ENCODE data around the gene PNMA1. TPM values are rescaled to one million over a fixed set of nuclear protein-coding genes. Genes with fewer than 3 reads are reported as not detected.

PNMA1 gene
- total and polyA plus RNA-seq, 2 of the 13 experiments (the other 11 are each of a cell fraction or from before 2014, with no cell fraction given): 7.0 to 8.3 TPM

- TF ChIP-seq ZNF660 (CRISPR knock-in tag; IDR thresholded peaks at IDR 0.05; ENCODE audit: borderline replicate concordance, low read depth) (0 out of 2 replicates have a peak, but pooled peaks have one; percentile 22), REXO4 (CRISPR knock-in tag; IDR thresholded peaks at IDR 0.05; ENCODE audit: borderline replicate concordance) (no peak), KDM4B (CRISPR knock-in tag; IDR thresholded peaks at IDR 0.05) (no peak; the same call in 1 of the 2 replicates), MEIS1 (CRISPR knock-in tag; IDR thresholded peaks at IDR 0.05; ENCODE audit: borderline replicate concordance) (no peak), ARNT2 (CRISPR knock-in tag; IDR thresholded peaks at IDR 0.05; ENCODE audit: low read depth) (peak; percentile 90; the same call in 1 of the 2 replicates), ZNF564 (CRISPR knock-in tag; IDR thresholded peaks at IDR 0.05) (peak; percentile 77; the same call in 1 of the 2 replicates), ZNF441 (CRISPR knock-in tag; IDR thresholded peaks at IDR 0.05; ENCODE audit: borderline replicate concordance) (peak; percentile 26; the same call in 1 of the 2 replicates), ZNF557 (CRISPR knock-in tag; IDR thresholded peaks at IDR 0.05) (no peak), TP53 (CRISPR knock-in tag; conservative IDR thresholded peaks at IDR 0.05) (no peak), PAXIP1 (CRISPR knock-in tag; conservative IDR thresholded peaks at IDR 0.05) (no peak), POGZ (CRISPR knock-in tag; IDR thresholded peaks at IDR 0.05) (no peak), FOSL1 (CRISPR knock-in tag; IDR thresholded peaks at IDR 0.05; ENCODE audit: borderline replicate concordance) (no peak), ZNF770 (CRISPR knock-in tag; IDR thresholded peaks at IDR 0.05) (peak; percentile 50; the same call in 1 of the 2 replicates), ZNF44 (CRISPR knock-in tag; IDR thresholded peaks at IDR 0.05) (no peak), MBNL3 (CRISPR knock-in tag; conservative IDR thresholded peaks at IDR 0.05) (no peak), ZNF3 (CRISPR knock-in tag; IDR thresholded peaks at IDR 0.05) (0 out of 2 replicates have a peak, but pooled peaks have one; percentile 30), TRIM22 (IDR thresholded peaks at IDR 0.05) (no peak), CAMTA2 (CRISPR knock-in tag; IDR thresholded peaks at IDR 0.05; ENCODE audit: borderline replicate concordance) (no peak)
- TF ChIP-seq, protein P1, sequence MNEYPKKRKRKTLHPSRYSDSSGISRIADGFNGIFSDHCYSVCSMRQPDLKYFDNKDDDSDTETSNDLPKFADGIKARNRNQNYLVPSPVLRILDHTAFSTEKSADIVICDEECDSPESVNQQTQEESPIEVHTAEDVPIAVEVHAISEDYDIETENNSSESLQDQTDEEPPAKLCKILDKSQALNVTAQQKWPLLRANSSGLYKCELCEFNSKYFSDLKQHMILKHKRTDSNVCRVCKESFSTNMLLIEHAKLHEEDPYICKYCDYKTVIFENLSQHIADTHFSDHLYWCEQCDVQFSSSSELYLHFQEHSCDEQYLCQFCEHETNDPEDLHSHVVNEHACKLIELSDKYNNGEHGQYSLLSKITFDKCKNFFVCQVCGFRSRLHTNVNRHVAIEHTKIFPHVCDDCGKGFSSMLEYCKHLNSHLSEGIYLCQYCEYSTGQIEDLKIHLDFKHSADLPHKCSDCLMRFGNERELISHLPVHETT (CRISPR knock-in tag; conservative IDR thresholded peaks at IDR 0.05): no peak
- TF ChIP-seq, protein P2, sequence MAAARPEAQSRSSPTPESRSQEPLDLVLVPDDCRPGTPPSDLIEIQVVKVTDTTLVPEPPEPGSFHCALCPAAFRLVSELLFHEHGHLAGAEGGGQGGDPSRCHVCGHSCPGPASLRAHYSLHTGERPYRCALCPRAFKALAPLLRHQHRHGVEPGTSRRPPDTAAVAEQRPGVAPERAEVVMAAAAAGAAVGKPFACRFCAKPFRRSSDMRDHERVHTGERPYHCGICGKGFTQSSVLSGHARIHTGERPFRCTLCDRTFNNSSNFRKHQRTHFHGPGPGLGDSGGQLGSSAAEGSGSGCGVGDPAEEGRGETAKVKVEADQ (CRISPR knock-in tag; IDR thresholded peaks at IDR 0.05; ENCODE audit: borderline replicate concordance): peak; percentile 44; the same call in 1 of the 2 replicates
Observed at GRCh38 chr14:73713803-73714655, at the start of gene PNMA1 (continued).

Data from HepG2 (cell line).